Activated T-helper 1 cell treated with Interleukin-2 at 50 U/mL for 16 hours (primary cell): ENCODE measurements around the gene FOXJ3.

Source experiments
- DNase-seq: peaks from one replicate; pipeline ENCODE4 v3.0.0-alpha.2; 2020; ENCODE audit warnings: low read depth

FOXJ3 gene

GRCh38 chr1:42334240-42335049, 590 bp downstream of the FOXJ3 start:
- DNase-seq, result no peak

GRCh38 chr1:42333662-42334239, 1.3 kb downstream of the FOXJ3 start:
- DNase-seq, result no peak

GRCh38 chr1:42332877-42333276, 2.2 kb downstream of the FOXJ3 start:
- no peak for DNase-seq

GRCh38 chr1:42330215-42330614, 4.8 kb downstream of the FOXJ3 start:
- no peak for DNase-seq

GRCh38 chr1:42328916-42329496, 6.0 kb downstream of the FOXJ3 start:
- DNase-seq, result no peak

GRCh38 chr1:42328047-42328625, 6.9 kb downstream of the FOXJ3 start:
- no peak for DNase-seq

- no peak for DNase-seq
Measured at GRCh38 chr1:42325014-42325402, 10.0 kb downstream of the FOXJ3 start.

- DNase-seq, result no peak
Measured at GRCh38 chr1:42324398-42325013, 10.5 kb downstream of the FOXJ3 start.

GRCh38 chr1:42323551-42323950, 11.5 kb downstream of the FOXJ3 start:
- no peak for DNase-seq

GRCh38 chr1:42322577-42322976, 12.5 kb downstream of the FOXJ3 start:
- DNase-seq, result no peak

GRCh38 chr1:42321731-42322130, 13.3 kb downstream of the FOXJ3 start:
- DNase-seq, result no peak

- no peak for DNase-seq
Measured at GRCh38 chr1:42320708-42321107, 14.3 kb downstream of the FOXJ3 start.

GRCh38 chr1:42319871-42320484, 15.1 kb downstream of the FOXJ3 start:
- peak; percentile 26 for DNase-seq

GRCh38 chr1:42319128-42319851, 15.7 kb downstream of the FOXJ3 start:
- DNase-seq, result no peak

GRCh38 chr1:42318601-42319000, 16.4 kb downstream of the FOXJ3 start:
- DNase-seq, result no peak

- no peak for DNase-seq
Measured at GRCh38 chr1:42317308-42317707, 17.7 kb downstream of the FOXJ3 start.

- no peak for DNase-seq
Measured at GRCh38 chr1:42316292-42316691, 18.7 kb downstream of the FOXJ3 start.

GRCh38 chr1:42315500-42315899, 19.5 kb downstream of the FOXJ3 start:
- DNase-seq, result no peak

- DNase-seq, result no peak
Measured at GRCh38 chr1:42313970-42314369, 21.1 kb downstream of the FOXJ3 start.

GRCh38 chr1:42312576-42313212, 22.3 kb downstream of the FOXJ3 start:
- no peak for DNase-seq

- DNase-seq, result no peak
Measured at GRCh38 chr1:42311897-42312296, 23.1 kb downstream of the FOXJ3 start.
